GM19467 (cell line): ENCODE results near the gene RBPMS2.

ENCODE experiments used
- ATAC-seq: cut with Tn5 transposase; IDR thresholded peaks from one replicate; pipeline ENCODE4 v1.9.1; 2021; ENCODE audit warnings: mild to moderate bottlenecking, moderate library complexity; ENCODE audit not compliant: unreplicated experiment

The RBPMS2 gene

DNA sequence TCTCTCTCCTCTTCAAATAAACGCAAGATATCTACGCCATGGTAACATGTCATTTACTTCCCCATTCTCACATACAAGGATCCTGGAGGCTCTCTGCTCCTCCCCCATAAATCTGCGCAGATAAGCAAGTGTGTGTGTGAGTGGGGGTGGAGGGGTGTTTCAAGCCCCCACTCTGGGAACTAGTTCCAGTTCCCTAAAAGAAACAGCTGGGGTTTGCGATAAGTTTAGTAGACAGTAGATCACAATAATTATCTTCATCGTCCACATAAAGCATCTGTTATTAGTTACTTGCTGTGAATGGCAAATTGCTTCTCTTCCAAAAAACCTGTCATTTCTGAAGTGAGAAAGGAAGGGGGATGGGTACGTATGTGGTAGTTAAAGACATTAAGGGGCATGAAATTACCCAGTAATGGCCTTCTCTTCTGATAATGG is 79.8 kb downstream of the RBPMS2 start:
- no peak for ATAC-seq

- ATAC-seq = no peak
These were observed 80.6 kb downstream of the RBPMS2 start for GRCh38 chr15:64694816-64695215.

DNA sequence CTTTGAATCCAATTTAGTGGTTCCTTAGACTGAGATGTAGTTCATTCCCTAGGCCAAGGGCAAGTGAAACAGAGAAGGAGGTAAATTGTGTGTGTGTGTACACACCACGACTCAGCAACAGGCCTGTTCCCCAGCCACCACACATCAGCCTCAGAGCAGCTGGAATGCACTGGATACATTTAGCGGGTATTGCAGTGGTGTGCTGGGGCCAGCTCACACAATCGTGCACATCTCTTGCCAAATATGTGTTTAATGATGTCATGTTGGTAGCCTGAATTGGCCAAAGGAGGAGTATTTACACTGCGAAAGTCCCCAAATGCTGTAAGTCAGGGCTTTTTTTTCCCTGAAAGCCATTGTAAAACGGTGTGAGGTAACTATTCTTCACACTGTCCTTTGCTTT is 82.3 kb downstream of the RBPMS2 start:
- no peak for ATAC-seq

DNA sequence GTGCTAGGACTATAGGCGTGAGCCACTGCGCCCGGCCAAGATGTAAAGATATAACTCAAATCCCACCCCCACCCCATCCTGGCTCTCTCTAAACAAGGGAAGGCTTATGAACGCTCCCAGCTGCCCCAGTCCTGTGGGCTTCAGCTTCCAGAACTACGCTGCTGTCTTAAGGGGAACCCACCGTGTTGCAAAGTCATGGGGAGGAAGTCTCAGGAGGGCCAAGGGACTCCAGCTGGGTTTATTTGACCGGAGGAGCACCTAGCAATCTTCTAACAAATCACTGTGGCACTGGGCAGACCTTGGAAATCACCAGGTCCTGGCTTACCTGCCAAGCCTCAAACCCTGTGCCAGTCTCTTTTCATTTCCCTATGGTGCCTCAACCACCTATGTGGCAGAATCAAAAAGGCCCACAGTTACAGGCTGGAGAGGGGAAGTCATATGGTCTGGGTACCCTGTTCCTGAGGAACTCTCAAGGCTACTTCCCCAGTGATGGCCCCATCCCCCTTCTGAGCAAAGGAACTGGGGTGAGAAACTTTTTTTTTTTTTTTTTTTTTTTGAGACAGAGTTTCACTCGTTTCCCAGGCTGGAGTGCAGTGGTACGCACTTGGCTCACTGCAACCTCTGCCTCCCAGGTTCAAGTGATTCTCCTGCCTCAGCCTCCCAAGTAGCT is 83.4 kb downstream of the RBPMS2 start:
- ATAC-seq = no peak

GRCh38 chr15:64690578-64691296 is 84.7 kb downstream of the RBPMS2 start:
- ATAC-seq = no peak

DNA sequence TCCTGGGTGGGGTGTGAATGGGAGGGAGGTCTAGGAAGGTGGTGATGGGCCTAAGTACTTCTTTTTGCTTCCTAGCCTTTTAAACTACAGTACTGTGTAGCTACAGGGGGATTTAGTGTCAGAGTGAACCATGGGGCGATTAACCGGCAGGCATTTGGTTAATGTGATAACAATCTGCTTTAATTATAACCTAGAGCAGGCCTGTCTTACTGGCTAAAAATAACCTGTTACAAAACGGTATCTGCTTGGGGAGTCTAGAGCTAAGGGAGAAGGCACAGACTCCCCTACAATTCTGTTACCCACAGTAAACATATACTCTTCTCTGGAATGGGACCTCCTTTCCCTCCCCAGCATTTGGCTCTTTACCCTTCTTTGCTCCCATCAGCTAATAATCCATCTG is 85.4 kb downstream of the RBPMS2 start:
- ATAC-seq = no peak
